Measurements from ENCODE around the gene SHROOM1.

SHROOM1 gene

DNA sequence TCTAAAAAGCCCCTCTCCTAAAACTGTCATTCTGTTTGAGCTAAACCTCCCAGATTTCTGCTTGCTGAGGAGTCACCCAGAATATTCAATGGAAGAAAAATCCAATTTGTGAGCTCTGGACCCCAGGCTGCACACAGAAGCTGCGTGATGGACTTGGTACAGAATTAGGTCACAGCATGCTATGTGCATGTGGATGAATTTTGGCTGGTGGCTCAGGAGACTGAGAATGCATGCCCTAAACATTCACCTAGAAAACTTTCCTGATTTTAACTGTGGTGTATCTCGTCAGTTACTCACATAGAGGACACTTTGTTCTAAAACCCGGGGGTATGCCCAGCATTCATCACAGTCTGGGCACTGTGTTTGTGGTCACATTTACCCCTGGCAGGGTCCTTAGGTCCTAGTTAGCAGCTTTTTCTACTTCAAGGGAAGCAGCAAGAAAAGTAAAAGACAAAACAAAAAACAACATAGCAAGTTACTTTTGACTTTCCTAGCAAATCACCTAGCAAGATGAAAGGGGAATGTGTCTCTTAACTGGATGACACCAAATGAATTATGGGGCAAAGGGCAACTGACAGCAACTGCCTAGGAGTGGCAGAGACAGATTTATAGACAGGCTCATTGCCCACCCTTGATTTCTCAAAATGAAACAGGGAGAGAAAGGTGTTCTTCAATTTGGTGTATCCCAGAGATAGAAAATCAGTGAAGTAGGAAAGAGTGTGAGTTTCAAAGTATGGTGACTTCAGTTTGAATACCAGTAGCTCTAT is 8.3 kb upstream of the SHROOM1 start:
- TF ChIP-seq PAX5 (IDR thresholded peaks at IDR 0.05; ENCODE audit: insufficient read depth, low read length, severe bottlenecking) (no peak), POLR2AphosphoS5 (IDR thresholded peaks at IDR 0.05; ENCODE audit: low read depth, low read length) (no peak), SPI1 (IDR thresholded peaks at IDR 0.05; ENCODE audit: low read depth, low read length) (no peak), POLR2A (IDR thresholded peaks at IDR 0.05; ENCODE audit: low read depth, low read length) (no peak), POU2F2 (IDR thresholded peaks at IDR 0.05; ENCODE audit: low read depth, low read length) (no peak), TAF1 (IDR thresholded peaks at IDR 0.05; ENCODE audit: low read depth, low read length) (no peak)
- DNase-seq (ENCODE audit: insufficient read length, low spot score) (no peak), FAIRE-seq (no peak)

DNA sequence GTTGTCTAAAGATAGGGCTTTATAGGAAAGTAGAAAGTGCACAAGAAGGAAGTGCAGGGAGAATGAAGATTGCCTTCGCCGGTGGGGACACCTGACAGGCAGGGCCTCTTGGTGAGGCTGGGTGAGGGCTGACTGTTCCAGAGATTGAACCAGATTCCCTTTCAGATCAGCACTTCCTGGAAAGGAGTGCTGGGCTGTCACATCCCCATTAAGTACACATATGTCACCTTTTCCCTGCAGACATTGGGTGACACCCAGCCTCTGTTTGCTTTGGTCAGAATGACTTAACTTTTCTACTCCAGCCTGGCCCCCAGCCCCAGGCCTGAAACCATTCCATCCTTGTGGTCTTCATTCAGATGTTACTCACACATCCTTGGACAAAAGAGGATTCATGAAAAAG is 7.4 kb upstream of the SHROOM1 start:
- no peak for FAIRE-seq
- TF ChIP-seq PAX5 (IDR thresholded peaks at IDR 0.05; ENCODE audit: insufficient read depth, low read length, severe bottlenecking), result no peak
- no peak for TF ChIP-seq POLR2A (IDR thresholded peaks at IDR 0.05; ENCODE audit: low read depth, low read length)
- TF ChIP-seq POLR2AphosphoS5 (IDR thresholded peaks at IDR 0.05; ENCODE audit: low read depth, low read length), result no peak
- no peak for TF ChIP-seq SPI1 (IDR thresholded peaks at IDR 0.05; ENCODE audit: low read depth, low read length)
- TF ChIP-seq POU2F2 (IDR thresholded peaks at IDR 0.05; ENCODE audit: low read depth, low read length), result no peak
- no peak for TF ChIP-seq TAF1 (IDR thresholded peaks at IDR 0.05; ENCODE audit: low read depth, low read length)
- no peak for DNase-seq (ENCODE audit: insufficient read length, low spot score)

DNA sequence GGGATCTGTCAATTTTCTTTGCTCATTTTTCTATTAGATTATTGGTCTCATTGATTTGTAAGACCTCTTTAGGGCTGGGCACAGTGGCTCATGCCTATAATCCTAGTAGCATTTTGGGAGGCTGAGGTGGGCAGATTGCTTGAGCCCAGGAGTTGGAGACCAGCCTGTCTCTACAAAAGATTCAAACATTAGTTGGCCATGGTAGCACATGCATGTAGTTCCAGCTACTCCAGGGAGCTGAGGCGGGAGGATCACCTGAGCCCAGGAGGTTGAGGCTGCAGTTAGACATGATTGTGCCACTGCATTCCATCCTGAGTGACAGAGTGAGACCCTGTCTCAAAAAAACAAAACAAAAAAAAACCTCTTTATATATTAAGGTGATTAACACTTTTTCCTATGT is 6.4 kb upstream of the SHROOM1 start:
- DNase-seq (ENCODE audit: insufficient read length, low spot score), result no peak
- no peak for FAIRE-seq
- TF ChIP-seq POLR2A (IDR thresholded peaks at IDR 0.05; ENCODE audit: low read depth, low read length) (no peak), SPI1 (IDR thresholded peaks at IDR 0.05; ENCODE audit: low read depth, low read length) (no peak), POLR2AphosphoS5 (IDR thresholded peaks at IDR 0.05; ENCODE audit: low read depth, low read length) (no peak), TAF1 (IDR thresholded peaks at IDR 0.05; ENCODE audit: low read depth, low read length) (no peak), PAX5 (IDR thresholded peaks at IDR 0.05; ENCODE audit: insufficient read depth, low read length, severe bottlenecking) (no peak), POU2F2 (IDR thresholded peaks at IDR 0.05; ENCODE audit: low read depth, low read length) (no peak)

DNA sequence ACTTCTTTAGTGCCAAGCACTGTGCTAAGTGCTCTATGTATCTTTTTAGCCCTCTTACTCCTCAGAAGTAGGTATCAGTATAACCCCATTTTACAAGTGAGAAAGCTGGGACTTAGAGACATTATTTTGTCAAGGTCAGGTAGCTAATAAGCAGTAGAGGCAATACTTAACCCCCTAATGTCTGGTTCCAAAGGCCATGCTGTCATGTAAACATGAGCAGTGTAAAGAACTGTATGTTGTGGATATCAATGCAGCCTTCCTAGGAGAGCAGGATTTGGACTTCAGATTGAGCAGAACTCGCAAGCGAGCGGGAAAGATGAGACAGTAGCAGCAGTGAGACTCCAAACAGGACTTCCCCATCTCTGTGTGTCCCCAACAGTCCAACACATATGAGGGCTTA is 3.6 kb upstream of the SHROOM1 start:
- TF ChIP-seq SPI1 (IDR thresholded peaks at IDR 0.05; ENCODE audit: low read depth, low read length) (no peak), POLR2A (IDR thresholded peaks at IDR 0.05; ENCODE audit: low read depth, low read length) (no peak), TAF1 (IDR thresholded peaks at IDR 0.05; ENCODE audit: low read depth, low read length) (no peak), POU2F2 (IDR thresholded peaks at IDR 0.05; ENCODE audit: low read depth, low read length) (no peak), PAX5 (IDR thresholded peaks at IDR 0.05; ENCODE audit: insufficient read depth, low read length, severe bottlenecking) (no peak), POLR2AphosphoS5 (IDR thresholded peaks at IDR 0.05; ENCODE audit: low read depth, low read length) (no peak)
- FAIRE-seq (no peak), DNase-seq (ENCODE audit: insufficient read length, low spot score) (no peak)

DNA sequence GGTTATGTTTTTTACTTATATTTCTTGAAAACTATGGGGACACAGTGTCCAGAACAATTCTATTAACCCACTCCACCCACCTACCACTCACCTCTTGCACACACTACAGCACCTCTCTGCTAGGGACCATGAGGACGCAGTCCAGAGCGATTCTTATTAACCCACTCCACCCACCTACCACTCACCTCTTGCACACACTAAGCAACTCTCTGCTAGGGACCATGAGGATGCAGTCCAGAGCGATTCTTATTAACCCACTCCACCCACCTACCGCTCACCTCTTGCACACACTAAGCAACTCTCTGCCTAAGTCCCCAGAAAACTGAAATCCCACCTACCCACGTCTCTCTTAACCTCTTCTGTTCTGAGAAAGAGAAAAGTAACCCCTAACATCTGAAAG is 2.2 kb upstream of the SHROOM1 start:
- TF ChIP-seq TAF1 (IDR thresholded peaks at IDR 0.05; ENCODE audit: low read depth, low read length), result no peak
- no peak for TF ChIP-seq SPI1 (IDR thresholded peaks at IDR 0.05; ENCODE audit: low read depth, low read length)
- no peak for TF ChIP-seq POU2F2 (IDR thresholded peaks at IDR 0.05; ENCODE audit: low read depth, low read length)
- TF ChIP-seq POLR2AphosphoS5 (IDR thresholded peaks at IDR 0.05; ENCODE audit: low read depth, low read length), result no peak
- TF ChIP-seq PAX5 (IDR thresholded peaks at IDR 0.05; ENCODE audit: insufficient read depth, low read length, severe bottlenecking), result no peak
- no peak for TF ChIP-seq POLR2A (IDR thresholded peaks at IDR 0.05; ENCODE audit: low read depth, low read length)
- DNase-seq (ENCODE audit: insufficient read length, low spot score) (no peak), FAIRE-seq (no peak)

DNA sequence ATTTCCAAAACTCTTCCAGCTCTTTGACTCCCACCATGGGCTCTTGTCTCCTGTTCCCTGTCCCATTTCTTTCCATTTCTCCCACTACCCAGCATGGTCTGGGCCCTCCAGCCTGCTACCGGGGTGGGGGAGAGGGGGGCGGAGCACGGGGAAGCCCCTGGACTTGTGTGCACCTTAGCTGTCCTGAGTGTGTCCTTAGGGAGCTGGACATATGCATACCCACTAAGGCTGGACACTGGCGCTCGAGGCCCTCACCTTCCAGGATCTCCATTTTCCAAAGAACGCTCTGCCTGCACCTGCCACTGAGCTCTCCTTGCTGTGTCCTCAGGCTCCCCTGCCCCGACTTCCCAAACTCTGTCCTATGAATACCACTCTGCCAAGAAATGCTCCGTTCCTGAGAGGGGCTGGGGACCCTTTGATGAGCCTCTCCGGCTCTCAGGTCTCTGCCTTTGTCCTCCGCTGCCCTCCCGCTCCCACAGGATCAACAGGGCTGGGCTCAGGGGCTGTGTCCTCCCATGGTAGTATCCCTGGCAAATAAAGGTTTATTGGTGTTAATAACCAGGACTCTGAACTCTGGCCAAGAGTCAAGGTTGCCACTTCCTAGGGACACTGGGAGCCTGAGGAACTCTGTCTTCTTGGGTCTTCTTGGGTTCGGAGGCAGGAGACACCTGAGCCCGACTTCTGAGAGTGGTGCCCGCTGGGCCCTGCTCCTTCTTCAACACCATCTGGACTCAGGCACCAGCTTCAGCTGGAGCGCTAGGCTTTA is 831 bp upstream of the SHROOM1 start:
- no peak for DNase-seq (ENCODE audit: insufficient read length, low spot score)
- TF ChIP-seq TAF1 (IDR thresholded peaks at IDR 0.05; ENCODE audit: low read depth, low read length) (no peak), PAX5 (IDR thresholded peaks at IDR 0.05; ENCODE audit: insufficient read depth, low read length, severe bottlenecking) (no peak), SPI1 (IDR thresholded peaks at IDR 0.05; ENCODE audit: low read depth, low read length) (no peak), POLR2A (IDR thresholded peaks at IDR 0.05; ENCODE audit: low read depth, low read length) (no peak), POLR2AphosphoS5 (IDR thresholded peaks at IDR 0.05; ENCODE audit: low read depth, low read length) (no peak), POU2F2 (IDR thresholded peaks at IDR 0.05; ENCODE audit: low read depth, low read length) (no peak)
- no peak for FAIRE-seq

DNA sequence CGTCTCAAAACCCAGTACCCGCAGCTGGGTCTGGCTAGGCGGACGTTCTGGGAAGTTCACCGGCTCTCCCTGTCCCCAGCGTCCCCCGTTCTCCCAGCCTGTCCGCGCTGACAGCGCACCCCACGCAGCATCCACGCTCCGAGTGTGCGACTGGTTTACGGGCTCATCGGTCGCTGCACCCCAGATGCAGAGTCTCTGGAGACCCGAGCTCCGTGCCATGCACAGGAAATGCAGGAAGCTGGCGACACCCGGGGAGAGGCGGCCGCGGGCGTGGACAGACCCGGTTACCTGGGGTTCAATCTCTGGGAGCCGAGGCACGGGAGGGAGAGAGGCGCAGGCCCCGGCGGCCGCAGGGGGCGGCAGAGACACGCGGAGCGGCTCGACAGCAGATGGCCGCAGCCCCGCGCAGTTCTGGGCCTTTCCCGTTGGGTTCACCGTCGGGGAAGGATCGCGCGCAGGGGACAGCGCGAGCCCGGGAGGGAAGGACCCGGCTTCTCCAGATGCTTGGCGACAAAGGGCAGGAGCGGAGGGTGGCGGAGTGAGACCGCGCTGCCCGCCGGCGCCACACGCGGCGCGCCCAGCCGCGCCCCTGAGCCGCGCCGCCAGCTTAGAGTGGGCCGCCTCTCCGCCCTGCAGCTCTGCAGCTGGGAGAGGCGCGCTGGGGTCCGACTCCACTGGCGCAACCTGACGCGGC is 558 bp downstream of the SHROOM1 start:
- peak; percentile 92 for FAIRE-seq

DNA sequence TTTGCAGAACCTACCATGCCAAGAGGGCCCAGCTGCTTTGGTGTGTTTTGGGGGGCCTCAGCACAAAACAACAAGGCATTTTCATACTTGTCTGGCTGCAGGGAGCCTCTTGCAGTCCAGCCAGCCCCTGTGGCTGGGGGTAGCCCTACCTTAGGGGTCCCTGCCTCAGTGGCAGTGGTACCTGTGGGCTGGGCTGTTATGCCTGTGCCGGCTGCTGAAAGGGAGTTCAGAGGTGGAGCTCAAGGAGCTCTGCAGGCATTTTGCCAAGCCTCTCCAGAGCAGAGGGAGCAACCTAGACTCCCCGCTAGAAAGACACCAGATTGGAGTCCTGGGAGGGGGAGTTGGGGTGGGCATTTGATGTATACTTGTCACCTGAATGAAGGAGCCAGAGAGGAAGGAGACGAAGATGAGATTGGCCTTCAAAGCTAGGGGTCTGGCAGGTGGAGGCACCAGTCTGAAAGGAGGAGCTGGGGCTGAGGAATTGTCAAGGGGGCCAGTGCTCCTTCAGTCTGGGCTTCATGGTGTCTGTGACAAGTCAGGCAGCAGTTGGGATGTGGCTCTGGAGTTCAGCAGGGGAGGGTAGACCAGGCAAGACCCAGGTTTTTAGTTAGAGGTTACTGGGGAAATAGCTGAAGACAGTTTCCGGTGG is 1.5 kb downstream of the SHROOM1 start:
- no peak for TF ChIP-seq SPI1 (IDR thresholded peaks at IDR 0.05; ENCODE audit: low read depth, low read length)
- no peak for TF ChIP-seq POU2F2 (IDR thresholded peaks at IDR 0.05; ENCODE audit: low read depth, low read length)
- no peak for TF ChIP-seq POLR2AphosphoS5 (IDR thresholded peaks at IDR 0.05; ENCODE audit: low read depth, low read length)
- no peak for TF ChIP-seq POLR2A (IDR thresholded peaks at IDR 0.05; ENCODE audit: low read depth, low read length)
- TF ChIP-seq TAF1 (IDR thresholded peaks at IDR 0.05; ENCODE audit: low read depth, low read length), result no peak
- no peak for TF ChIP-seq PAX5 (IDR thresholded peaks at IDR 0.05; ENCODE audit: insufficient read depth, low read length, severe bottlenecking)
- no peak for DNase-seq (ENCODE audit: insufficient read length, low spot score)
- FAIRE-seq, result peak; percentile 56

More for the DNA sequence above, 558 bp downstream of the SHROOM1 start:
- no peak for TF ChIP-seq POLR2A (IDR thresholded peaks at IDR 0.05; ENCODE audit: low read depth, low read length)
- TF ChIP-seq TAF1 (IDR thresholded peaks at IDR 0.05; ENCODE audit: low read depth, low read length), result no peak
- no peak for TF ChIP-seq POU2F2 (IDR thresholded peaks at IDR 0.05; ENCODE audit: low read depth, low read length)
- TF ChIP-seq POLR2AphosphoS5 (IDR thresholded peaks at IDR 0.05; ENCODE audit: low read depth, low read length), result no peak
- TF ChIP-seq SPI1 (IDR thresholded peaks at IDR 0.05; ENCODE audit: low read depth, low read length), result no peak
- TF ChIP-seq PAX5 (IDR thresholded peaks at IDR 0.05; ENCODE audit: insufficient read depth, low read length, severe bottlenecking), result no peak
- peak; percentile 92 for DNase-seq (ENCODE audit: insufficient read length, low spot score)
